Liver (tissue), 9 donors: ENCODE data around the gene TMTC1. TPM values are rescaled to one million over a fixed set of nuclear protein-coding genes. Genes with fewer than 3 reads are reported as not detected.

Source experiments
- DNase-seq: peaks from one replicate; pipeline ENCODE4 v3.0.0-alpha.2; 2017; ENCODE audit warnings: low spot score
- H3K27ac ChIP-seq, 2 donors: one replicate each; pipeline ENCODE4 v1.7.0; 2013; ENCODE audit warnings: inconsistent platforms in 2 of 2, low read length in 2 of 2, control low read depth in 1 of 2, low read depth in 1 of 2, mild to moderate bottlenecking in 1 of 2
- H3K27me3 ChIP-seq, 4 donors: one replicate each; pipeline versions ENCODE4 v1.6.1 to v1.7.0; 2013; ENCODE audit warnings: low read length in 3 of 4, inconsistent platforms in 1 of 4, mild to moderate bottlenecking in 1 of 4, moderate library complexity in 1 of 4; ENCODE audit not compliant: control insufficient read depth in 4 of 4, insufficient read depth in 4 of 4
- H3K36me3 ChIP-seq, 4 donors: one replicate each; pipeline versions ENCODE4 v1.6.1 to v1.7.0; 2013; ENCODE audit warnings: low read length in 3 of 4, mild to moderate bottlenecking in 3 of 4, low read depth in 1 of 4, moderate library complexity in 1 of 4; ENCODE audit not compliant: control insufficient read depth in 4 of 4, insufficient read depth in 3 of 4
- H3K4me1 ChIP-seq, 4 donors: one replicate each; pipeline versions ENCODE4 v1.6.1 to v1.7.0; 2013; ENCODE audit warnings: low read length in 3 of 4, mild to moderate bottlenecking in 3 of 4, moderate library complexity in 1 of 4; ENCODE audit not compliant: control insufficient read depth in 4 of 4, insufficient read depth in 4 of 4
- H3K4me3 ChIP-seq, 3 donors: one replicate each; pipeline versions ENCODE4 v1.6.1 to v1.7.0; 2013; ENCODE audit warnings: low read length in 3 of 3, control low read depth in 1 of 3, low read depth in 1 of 3, mild to moderate bottlenecking in 1 of 3
- H3K9ac ChIP-seq, 2 donors: one replicate each; pipeline ENCODE4 v1.7.0; 2013; ENCODE audit warnings: low read length in 2 of 2, mild to moderate bottlenecking in 2 of 2, moderate library complexity in 2 of 2, control low read depth in 1 of 2, low read depth in 1 of 2
- H3K9me3 ChIP-seq, 4 donors: one replicate each; pipeline versions ENCODE4 v1.6.1 to v1.7.0; 2013; ENCODE audit warnings: low read length in 3 of 4; ENCODE audit not compliant: control insufficient read depth in 4 of 4
- CTCF ChIP-seq: fragments of 150-350 bp; IDR thresholded peaks from 2 replicates; pipeline ENCODE4 v1.5.1; 2017; ENCODE audit warnings: improper control_type of control experiment, low read depth, low read length; ENCODE audit not compliant: missing input control
- EGR1 ChIP-seq, 2 donors: IDR thresholded peaks; 2 replicates each; pipeline ENCODE4 v1.6.1; 2016 to 2018; ENCODE audit warnings: antibody characterized with exemption in 2 of 2, low read depth in 2 of 2
- FOXA1 ChIP-seq: IDR thresholded peaks from 2 replicates; pipeline ENCODE4 v1.6.1; 2016; ENCODE audit warnings: antibody characterized with exemption
- FOXA2 ChIP-seq: IDR thresholded peaks from 2 replicates; pipeline ENCODE4 v1.6.1; 2016; ENCODE audit warnings: antibody characterized with exemption
- GABPA ChIP-seq, 2 donors: IDR thresholded peaks in 1 of 2; conservative IDR thresholded peaks in 1 of 2; 2 replicates each; pipeline ENCODE4 v1.6.1; 2016; ENCODE audit warnings: antibody characterized with exemption in 2 of 2, mild to moderate bottlenecking in 1 of 2, moderate library complexity in 1 of 2
- HNF4A ChIP-seq, 2 donors: conservative IDR thresholded peaks; 2 replicates each; pipeline ENCODE4 v1.6.1; 2016; ENCODE audit warnings: antibody characterized with exemption in 2 of 2, mild to moderate bottlenecking in 2 of 2
- HNF4G ChIP-seq: IDR thresholded peaks from 2 replicates; pipeline ENCODE4 v1.6.1; 2016; ENCODE audit warnings: antibody characterized with exemption
- JUND ChIP-seq, 2 donors: IDR thresholded peaks; 2 replicates each; pipeline ENCODE4 v1.6.1; 2016; ENCODE audit warnings: antibody characterized with exemption in 2 of 2
- MAX ChIP-seq: IDR thresholded peaks from 2 replicates; pipeline ENCODE4 v1.6.1; 2016; ENCODE audit warnings: antibody characterized with exemption
- NR2F2 ChIP-seq: IDR thresholded peaks from 2 replicates; pipeline ENCODE4 v1.6.1; 2016; ENCODE audit warnings: antibody characterized with exemption
- RAD21 ChIP-seq, 2 donors: IDR thresholded peaks; 2 replicates each; pipeline ENCODE4 v1.6.1; 2016; ENCODE audit warnings: antibody characterized with exemption in 2 of 2, mild to moderate bottlenecking in 2 of 2
- RXRA ChIP-seq, 2 donors: IDR thresholded peaks; 2 replicates each; pipeline ENCODE4 v1.6.1; 2017 to 2018; ENCODE audit warnings: antibody characterized with exemption in 2 of 2, mild to moderate bottlenecking in 1 of 2
- SP1 ChIP-seq: IDR thresholded peaks from 2 replicates; pipeline ENCODE4 v1.6.1; 2018; ENCODE audit warnings: antibody characterized with exemption, mild to moderate bottlenecking
- TAF1 ChIP-seq: conservative IDR thresholded peaks from 2 replicates; pipeline ENCODE4 v1.6.1; 2016; ENCODE audit warnings: antibody characterized with exemption, mild to moderate bottlenecking
- YY1 ChIP-seq: IDR thresholded peaks from 2 replicates; pipeline ENCODE4 v1.6.1; 2016; ENCODE audit warnings: antibody characterized with exemption, mild to moderate bottlenecking
- ZBTB33 ChIP-seq: IDR thresholded peaks from 2 replicates; pipeline ENCODE4 v1.6.1; 2016; ENCODE audit warnings: antibody characterized with exemption
- WGBS: extraction: QIAGEN DNeasy Blood & Tissue Kit; methylation state at CpG from one replicate; pipeline ENCODE4 v1.1.7; 2013; 5-methylcytosine and 5-hydroxymethylcytosine counted together
- polyA plus RNA-seq, 2 donors: library from polyadenylated mRNA; stranded (reverse) in 1 of 2; unstranded in 1 of 2; fragments of 200-250 nt in 1 of 2; fragments of >200 nt in 1 of 2; fragmentation: Nextera tagmentation in 1 of 2; extraction: Ambion mirVana in 1 of 2; gene quantifications; one replicate each; pipeline versions ENCODE4 v1.2.1 to v1.2.3, GENCODE V29; 2013 to 2015
- total RNA-seq, 2 donors: library from RNA; depleted of rRNA; stranded (reverse); fragments of >200 nt; gene quantifications; one replicate each; pipeline ENCODE4 v1.2.3, GENCODE V29; 2014
- TF ChIP-seq, protein P1 (sequence below): IDR thresholded peaks from 2 replicates; pipeline ENCODE4 v1.6.1; 2016; ENCODE audit warnings: antibody characterized with exemption
- donor health status: healthy.
- donor health status: healthy.
- donor health status: healthy.
- donor health status: healthy.
- donor health status: healthy.

TMTC1 gene
- total and polyA plus RNA-seq, 4 donors: 0.76 to 3.3 (median 2.1) TPM

DNA sequence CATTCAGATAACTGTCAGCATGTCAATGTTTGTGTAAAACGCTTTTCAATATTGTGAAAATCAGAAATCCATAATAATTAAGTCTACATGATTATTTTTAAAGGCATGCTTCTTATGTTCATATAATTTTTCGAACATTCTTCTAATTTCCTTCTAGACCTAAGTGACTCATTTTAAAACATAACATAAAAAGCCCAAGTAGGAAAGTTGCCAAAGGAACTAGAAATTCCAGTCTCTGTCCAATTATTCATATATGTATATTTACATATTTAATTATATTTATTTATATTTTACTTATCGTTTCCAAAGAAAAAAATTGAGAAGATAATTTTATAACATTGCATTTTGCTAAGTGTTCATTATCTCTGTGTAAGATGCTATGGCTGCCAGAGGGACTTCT is 110.4 kb downstream of the TMTC1 start:
- H3K27ac ChIP-seq: no peak overlapping the region
- TF ChIP-seq TAF1 (no peak), MAX (no peak), HNF4G (no peak)
- TF ChIP-seq, protein P1, sequence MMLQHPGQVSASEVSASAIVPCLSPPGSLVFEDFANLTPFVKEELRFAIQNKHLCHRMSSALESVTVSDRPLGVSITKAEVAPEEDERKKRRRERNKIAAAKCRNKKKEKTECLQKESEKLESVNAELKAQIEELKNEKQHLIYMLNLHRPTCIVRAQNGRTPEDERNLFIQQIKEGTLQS: no peak
- H3K36me3 ChIP-seq: no peaks in the 10 kb centered on the region
- H3K4me1 ChIP-seq: no peaks in the 10 kb centered on the region
- no peaks in the 10 kb centered on the region for H3K9me3 ChIP-seq
- 82% methylated on average over 3 of the region's 3 CpGs for WGBS
- no peak overlapping the region for H3K9ac ChIP-seq
- no peak overlapping the region for H3K4me3 ChIP-seq
- H3K27me3 ChIP-seq: no peaks in the 10 kb centered on the region
- DNase-seq: no peak

- Histone ChIP-seq H3K27me3 (no peaks in the 10 kb centered on the region), H3K36me3 (no peaks in the 10 kb centered on the region), H3K9me3 (no peaks in the 10 kb centered on the region), H3K27ac (no peak overlapping the region), H3K4me1 (no peaks in the 10 kb centered on the region), H3K4me3 (no peak overlapping the region), H3K9ac (no peak overlapping the region)
- no peak for DNase-seq
- TF ChIP-seq YY1 (no peak), FOXA2 (no peak), HNF4G (no peak), CTCF (no peak), HNF4A (conservative IDR thresholded peaks at IDR 0.05) (no peak), ZBTB33 (no peak), NR2F2 (no peak), TAF1 (no peak), SP1 (no peak), GABPA (IDR thresholded peaks at IDR 0.05 in 1 of 2, conservative IDR thresholded peaks at IDR 0.05 in 1 of 2) (no peak), EGR1 (IDR thresholded peaks at IDR 0.05; ENCODE audit: low read depth in 2 of 2) (no peak), RXRA (IDR thresholded peaks at IDR 0.05) (no peak), FOXA1 (no peak), MAX (no peak), RAD21 (IDR thresholded peaks at IDR 0.05) (no peak), JUND (IDR thresholded peaks at IDR 0.05) (no peak)
- TF ChIP-seq, protein P1: no peak
- WGBS: 81% methylated on average over 4 of the region's 4 CpGs
These were observed 111.2 kb downstream of the TMTC1 start for GRCh38 chr12:29672580-29672979.
